SJSA1 (cell line): ENCODE measurements around the gene RNASE13. TPM values are rescaled to one million over a fixed set of nuclear protein-coding genes. Genes with fewer than 3 reads are reported as not detected.
"Not testable (repeated sequence)": the region's sequence is repeated elsewhere in the genome, so short reads cannot be mapped to it uniquely, and the experiment has no call there.

Source experiments
- DNase-seq, 2 experiments: peaks; one replicate each; pipeline ENCODE4 v3.0.0-alpha.2; 2015 to 2020; ENCODE audit warnings: low spot score in 2 of 2, low read depth in 1 of 2
- H3K27ac ChIP-seq: fragments of 250-450 bp; sonication (Bioruptor Pico); 2 replicates; pipeline ENCODE4 v1.5.1; 2020; ENCODE audit warnings: mild to moderate bottlenecking, moderate library complexity
- H3K27me3 ChIP-seq: fragments of 250-450 bp; sonication (Bioruptor Pico); replicated peaks from 2 replicates; pipeline ENCODE4 v1.5.1; 2020; ENCODE audit warnings: mild to moderate bottlenecking, moderate library complexity
- H3K36me3 ChIP-seq: fragments of 250-450 bp; sonication (Bioruptor Pico); 2 replicates; pipeline ENCODE4 v1.5.1; 2020; ENCODE audit warnings: mild to moderate bottlenecking
- H3K4me1 ChIP-seq: fragments of 250-450 bp; sonication (Bioruptor Pico); replicated peaks from 2 replicates; pipeline ENCODE4 v1.6.1; 2021; ENCODE audit warnings: mild to moderate bottlenecking
- H3K4me3 ChIP-seq: fragments of 250-450 bp; sonication (Bioruptor Pico); 2 replicates; pipeline ENCODE4 v1.5.1; 2020; ENCODE audit warnings: mild to moderate bottlenecking
- H3K9me3 ChIP-seq: fragments of 250-450 bp; sonication (Bioruptor Pico); replicated peaks from 2 replicates; pipeline ENCODE4 v1.5.1; 2020; ENCODE audit warnings: mild to moderate bottlenecking
- total RNA-seq: library from RNA; depleted of rRNA; stranded (reverse); fragments of >200 nt; shearing (Covaris generic); gene quantifications from 2 replicates; pipeline ENCODE4 v1.2.3, GENCODE V29; 2014; rRNA removed

Gene RNASE13
- total RNA-seq, 1 experiment from 2014 or later: not detected

- Histone ChIP-seq H3K4me3 (peak within 1 kb of the TSS; percentile 68), H3K27ac (peak within 1 kb of the TSS; percentile 86), H3K4me1 (peaks cover 28% of the 10 kb centered on the region), H3K9me3 (no peaks in the 10 kb centered on the region), H3K36me3 (peaks cover 36% of the 10 kb centered on the region), H3K27me3 (no peaks in the 10 kb centered on the region)
- peak; percentile 91 to 94 for DNase-seq
These were observed 44.6 kb downstream of the RNASE13 start, which contains the start of gene METTL17 for GRCh38 chr14:20989787-20990600. Gene METTL17, plus strand, starts transcription at chr14:20989980. Its CDS starts 23 bp downstream, at chr14:20990003.

- Histone ChIP-seq H3K4me3 (peak overlapping the region; percentile 68), H3K27ac (peak overlapping the region; percentile 86), H3K27me3 (no peaks in the 10 kb centered on the region), H3K36me3 (peaks cover 31% of the 10 kb centered on the region), H3K9me3 (no peaks in the 10 kb centered on the region), H3K4me1 (peaks cover 28% of the 10 kb centered on the region)
- no peak for DNase-seq
These were observed 45.2 kb downstream of the RNASE13 start for GRCh38 chr14:20989471-20989786.

GRCh38 chr14:20988717-20989470 lies 45.7 kb downstream of the RNASE13 start:
- Histone ChIP-seq H3K27ac (peak overlapping the region; percentile 86), H3K4me3 (peak overlapping the region; percentile 68), H3K27me3 (no peaks in the 10 kb centered on the region), H3K36me3 (peaks cover 27% of the 10 kb centered on the region), H3K9me3 (no peaks in the 10 kb centered on the region), H3K4me1 (peaks cover 28% of the 10 kb centered on the region)
- DNase-seq: no peak

GRCh38 chr14:20986811-20987210 lies 47.8 kb downstream of the RNASE13 start:
- Histone ChIP-seq H3K9me3 (no peaks in the 10 kb centered on the region), H3K27me3 (no peaks in the 10 kb centered on the region), H3K36me3 (peaks cover 8% of the 10 kb centered on the region), H3K27ac (peak overlapping the region; percentile 26; the same call in 1 of the 2 replicates), H3K4me3 (no peak overlapping the region), H3K4me1 (peaks cover 28% of the 10 kb centered on the region)
- DNase-seq: peak; percentile 45 to 62

- not testable (repeated sequence) for H3K27ac ChIP-seq, DNase-seq, H3K4me3 ChIP-seq, H3K27me3 ChIP-seq, H3K9me3 ChIP-seq, H3K36me3 ChIP-seq
- peaks cover 22% of the 10 kb centered on the region for H3K4me1 ChIP-seq
These were observed 49.0 kb downstream of the RNASE13 start for GRCh38 chr14:20985650-20986049.

Other genes with a start within 250 kb of the RNASE13 start
- gene RNASE1, start 232.0 kb downstream of the RNASE13 start, total RNA-seq: not detected in 2 replicates
- gene RNASE3, start 143.4 kb downstream of the RNASE13 start, total RNA-seq: not detected in 2 replicates
- not detected in 2 replicates for gene RNASE2, start 79.3 kb downstream of the RNASE13 start, total RNA-seq
- 37.8 and 73.1 TPM in 2 replicates for gene METTL17, start 44.8 kb downstream of the RNASE13 start, total RNA-seq
- not detected in 2 replicates for gene SLC39A2, start 35.5 kb downstream of the RNASE13 start, total RNA-seq
- gene NDRG2, start 9.7 kb downstream of the RNASE13 start, total RNA-seq: 0.08 TPM in 1 of 2 replicates, not detected in the other
- not detected in 2 replicates for gene TPPP2, start 4.6 kb downstream of the RNASE13 start, total RNA-seq
- gene RNASE7, start 7.6 kb upstream of the RNASE13 start, total RNA-seq: not detected in 2 replicates
- gene RNASE8, start 23.0 kb upstream of the RNASE13 start, total RNA-seq: not detected in 2 replicates
- 38.7 and 42.2 TPM in 2 replicates for gene ARHGEF40, start 35.5 kb upstream of the RNASE13 start, total RNA-seq
- gene ZNF219, start 63.8 kb upstream of the RNASE13 start, total RNA-seq: 3.2 and 16.8 TPM in 2 replicates
- gene TMEM253, start 66.3 kb upstream of the RNASE13 start, total RNA-seq: not detected in 2 replicates
- gene OR5AU1, start 121.3 kb upstream of the RNASE13 start, total RNA-seq: not detected in 2 replicates
- gene HNRNPC, start 234.6 kb upstream of the RNASE13 start, total RNA-seq: 1,058 and 1,156 TPM in 2 replicates
- gene RPGRIP1, start 245.3 kb upstream of the RNASE13 start, total RNA-seq: not detected in 2 replicates